Stimulated activated CD4-positive, alpha-beta T cell treated with anti-CD3 and anti-CD28 coated beads, Interleukin-1b, Interleukin-23, amount 100 ng/mL, for 4 hours (primary cell): ENCODE data around the gene ANKMY1.
"Not testable (repeated sequence)": the region's sequence is repeated elsewhere in the genome, so short reads cannot be mapped to it uniquely, and the experiment has no call there.

Source experiments
- DNase-seq, 2 donors: peaks; one replicate each; pipeline ENCODE4 v3.0.0-alpha.2; 2020; ENCODE audit warnings: low read depth in 2 of 2

Gene ANKMY1

GRCh38 chr2:240521885-240522284, 35.9 kb downstream of the ANKMY1 start:
- DNase-seq = not testable (repeated sequence)

- no peak for DNase-seq
Observed at GRCh38 chr2:240520974-240521350, 36.8 kb downstream of the ANKMY1 start.

- no peak for DNase-seq
Observed at GRCh38 chr2:240520130-240520973, 37.4 kb downstream of the ANKMY1 start.

- DNase-seq = no peak
Observed at GRCh38 chr2:240519396-240520129, 38.2 kb downstream of the ANKMY1 start.

- no peak for DNase-seq
Observed at GRCh38 chr2:240518981-240519380, 38.8 kb downstream of the ANKMY1 start.

GRCh38 chr2:240517342-240517741, 40.4 kb downstream of the ANKMY1 start:
- DNase-seq = no peak

GRCh38 chr2:240514631-240515030, 43.2 kb downstream of the ANKMY1 start:
- no peak for DNase-seq

GRCh38 chr2:240513549-240514287, 44.1 kb downstream of the ANKMY1 start:
- peak; percentile 71 to 77 for DNase-seq

GRCh38 chr2:240512666-240513535, 44.9 kb downstream of the ANKMY1 start:
- DNase-seq = no peak

GRCh38 chr2:240512109-240512485, 45.7 kb downstream of the ANKMY1 start:
- no peak for DNase-seq

- no peak for DNase-seq
Observed at GRCh38 chr2:240511351-240512108, 46.3 kb downstream of the ANKMY1 start.

- DNase-seq = no peak
Observed at GRCh38 chr2:240510513-240511210, 47.1 kb downstream of the ANKMY1 start.

GRCh38 chr2:240509667-240510512, 47.9 kb downstream of the ANKMY1 start:
- no peak for DNase-seq

GRCh38 chr2:240508832-240509545, 48.8 kb downstream of the ANKMY1 start:
- DNase-seq = no peak

GRCh38 chr2:240507778-240508251, 50.0 kb downstream of the ANKMY1 start:
- no peak for DNase-seq

- no peak for DNase-seq
Observed at GRCh38 chr2:240507060-240507777, 50.6 kb downstream of the ANKMY1 start.

- no peak for DNase-seq
Observed at GRCh38 chr2:240506406-240507059, 51.3 kb downstream of the ANKMY1 start.
